Peyer's patch (tissue), 4 donors: ENCODE results near the gene PABPN1L.

Experiments
- CTCF ChIP-seq, 6 experiments: fragments of 450-650 bp in 4 of 6; fragments of 200-600 bp in 2 of 6; sonication (generic) in 1 of 6; IDR thresholded peaks; one replicate each; pipeline ENCODE4 v1.5.1; 2017 to 2019; ENCODE audit warnings: antibody characterized with exemption in 6 of 6, mild to moderate bottlenecking in 3 of 6, moderate library complexity in 1 of 6
- POLR2A ChIP-seq, 2 donors: fragments of 450-650 bp; IDR thresholded peaks; one replicate each; pipeline ENCODE4 v1.5.1; 2017; ENCODE audit warnings: antibody characterized with exemption in 2 of 2, mild to moderate bottlenecking in 2 of 2, moderate library complexity in 2 of 2

GRCh38 chr16:88855176-88855575 is 11.3 kb downstream of the PABPN1L start:
- TF ChIP-seq CTCF (IDR thresholded peaks at IDR 0.05) (no peak), POLR2A (IDR thresholded peaks at IDR 0.05) (no peak)
